HG03439 (cell line): ENCODE results near the gene OVAAL.

Source experiments
- ATAC-seq: cut with Tn5 transposase; IDR thresholded peaks from one replicate; pipeline ENCODE4 v1.9.1; 2021; ENCODE audit warnings: mild to moderate bottlenecking, moderate library complexity; ENCODE audit not compliant: unreplicated experiment

Gene OVAAL

GRCh38 chr1:180558664-180559063 is at the start of gene OVAAL:
Gene OVAAL, plus strand, starts transcription at chr1:180558964.
- no peak for ATAC-seq

DNA sequence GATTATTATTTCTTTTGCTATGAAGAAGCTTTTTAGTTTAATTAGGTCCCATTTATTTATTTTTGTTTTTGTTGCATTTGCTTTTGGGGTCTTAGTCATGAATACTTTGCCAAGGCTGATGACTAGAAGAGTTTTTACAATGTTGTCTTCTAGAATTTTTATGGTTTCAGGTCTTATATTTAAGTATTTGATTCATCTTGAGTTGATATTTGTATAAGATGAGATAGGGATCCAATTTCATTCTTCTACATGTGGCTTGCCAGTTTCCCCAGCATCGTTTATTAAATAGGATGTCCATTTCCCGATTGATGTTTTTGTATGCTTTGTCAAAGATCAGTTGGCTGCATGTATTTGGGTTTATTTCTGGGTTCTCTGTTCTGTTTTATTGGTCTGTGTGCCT is 47.9 kb upstream of the OVAAL start:
- no peak for ATAC-seq

DNA sequence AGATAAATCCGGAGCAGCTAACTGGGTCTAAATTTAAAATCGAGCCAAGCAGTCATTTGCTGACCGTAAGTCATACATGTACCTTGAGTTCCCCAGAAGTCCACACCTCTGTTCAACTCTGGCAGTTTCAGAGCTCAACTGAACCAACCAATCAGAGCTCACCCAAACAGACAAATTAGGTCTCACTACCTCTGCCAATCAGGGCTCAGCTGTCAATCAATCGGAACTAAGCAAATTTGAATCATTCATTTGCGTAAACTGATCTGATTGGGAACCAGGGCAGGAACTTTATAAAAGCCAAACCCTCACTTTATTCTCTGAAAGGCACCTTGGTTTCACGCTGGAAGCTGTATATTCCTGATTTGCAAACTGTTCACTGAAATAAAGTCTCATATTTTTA is 45.2 kb upstream of the OVAAL start:
- no peak for ATAC-seq

DNA sequence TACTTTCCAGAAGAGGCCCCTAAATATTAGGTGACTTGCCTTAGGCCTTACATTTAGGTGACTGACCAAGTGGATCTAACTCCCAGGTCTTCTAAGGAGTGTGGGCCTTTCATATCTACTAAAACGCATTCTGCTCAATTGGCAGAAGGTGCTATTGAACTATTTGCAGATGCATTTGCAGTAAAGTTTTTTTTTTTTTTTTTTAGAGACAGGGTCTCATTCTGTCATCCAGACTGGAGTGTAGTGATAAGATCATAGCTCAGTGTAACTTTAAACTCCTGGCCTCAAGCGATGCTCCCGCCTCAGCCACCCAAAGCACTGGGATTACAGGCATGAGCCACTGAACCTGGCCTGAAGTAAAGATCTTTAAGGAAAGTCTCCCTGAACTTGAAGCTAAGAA is 43.4 kb upstream of the OVAAL start:
- no peak for ATAC-seq

DNA sequence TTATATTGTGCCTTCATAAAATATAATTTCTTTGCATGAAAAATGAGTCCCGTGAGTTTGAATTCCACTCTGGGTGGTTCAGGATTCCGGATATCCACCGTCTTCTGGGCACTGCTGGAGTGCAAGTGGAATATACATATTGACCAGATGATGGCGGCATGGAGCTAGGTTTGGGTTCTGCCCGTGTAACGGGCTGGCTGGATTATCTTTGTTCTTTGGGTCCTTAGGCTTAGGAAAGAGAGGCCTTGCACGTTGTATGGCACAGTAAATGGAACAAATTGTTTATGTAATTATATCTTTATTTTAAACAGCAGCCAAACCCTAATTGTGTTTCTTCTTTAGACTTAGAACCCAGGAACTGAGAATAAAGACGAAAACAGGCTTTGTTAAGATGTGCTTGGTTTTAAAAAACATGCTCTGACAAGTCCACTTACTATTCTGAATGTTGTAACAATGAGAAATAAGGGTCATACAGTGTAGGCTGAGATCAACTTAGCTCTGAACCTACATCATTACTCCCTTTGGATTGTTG is 42.8 kb upstream of the OVAAL start:
- ATAC-seq = peak; percentile 99

- no peak for ATAC-seq
Observed at GRCh38 chr1:180519846-180520245, 38.9 kb upstream of the OVAAL start.

DNA sequence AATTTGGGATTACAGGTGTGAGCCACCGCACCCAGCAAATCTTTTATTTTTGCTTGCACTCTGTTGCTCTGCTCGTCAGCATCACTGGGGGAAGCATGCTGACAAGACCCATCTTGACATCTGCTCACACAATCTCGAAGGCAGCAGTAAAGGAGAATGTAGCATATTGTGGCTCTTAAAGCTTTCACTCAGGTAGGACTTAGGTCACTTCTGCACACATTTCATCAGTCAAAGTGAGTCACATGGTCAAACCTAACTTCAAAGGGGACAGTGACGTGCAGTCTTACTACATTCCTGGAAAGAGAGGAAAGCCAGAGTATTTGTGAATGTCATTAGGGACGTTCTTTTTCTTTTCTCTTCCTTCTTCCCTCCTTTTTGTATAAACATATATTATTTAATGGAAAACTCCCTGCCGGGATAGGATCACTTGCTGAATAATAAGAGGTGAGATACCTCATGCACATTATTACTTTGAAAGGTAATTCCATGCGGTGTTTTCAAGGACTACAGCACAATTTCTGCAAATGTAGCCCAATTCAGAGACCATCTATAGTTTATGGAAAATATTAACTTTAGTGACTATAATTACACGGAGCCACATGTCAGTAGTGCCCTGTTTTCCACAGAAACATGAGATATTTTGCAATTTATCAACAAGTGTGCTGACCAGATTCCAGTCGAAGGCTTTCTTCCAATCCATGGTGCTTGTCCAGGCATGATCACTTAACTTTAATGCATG is 37.1 kb upstream of the OVAAL start:
- ATAC-seq = no peak

DNA sequence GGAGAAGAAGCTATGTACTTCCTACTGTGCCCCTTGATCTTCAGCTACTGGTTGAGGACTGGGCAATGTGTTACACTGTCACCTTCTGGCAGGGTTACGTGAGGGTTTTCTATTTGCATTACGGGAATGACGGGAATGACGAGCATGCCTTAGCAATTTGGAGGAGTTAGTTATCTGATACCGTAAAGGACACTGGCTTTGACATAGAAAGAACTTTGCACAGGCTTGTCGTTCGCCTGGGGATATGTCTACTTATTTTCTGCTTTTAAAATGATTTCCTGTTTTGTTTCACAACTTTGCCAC is 36.6 kb upstream of the OVAAL start:
- no peak for ATAC-seq

DNA sequence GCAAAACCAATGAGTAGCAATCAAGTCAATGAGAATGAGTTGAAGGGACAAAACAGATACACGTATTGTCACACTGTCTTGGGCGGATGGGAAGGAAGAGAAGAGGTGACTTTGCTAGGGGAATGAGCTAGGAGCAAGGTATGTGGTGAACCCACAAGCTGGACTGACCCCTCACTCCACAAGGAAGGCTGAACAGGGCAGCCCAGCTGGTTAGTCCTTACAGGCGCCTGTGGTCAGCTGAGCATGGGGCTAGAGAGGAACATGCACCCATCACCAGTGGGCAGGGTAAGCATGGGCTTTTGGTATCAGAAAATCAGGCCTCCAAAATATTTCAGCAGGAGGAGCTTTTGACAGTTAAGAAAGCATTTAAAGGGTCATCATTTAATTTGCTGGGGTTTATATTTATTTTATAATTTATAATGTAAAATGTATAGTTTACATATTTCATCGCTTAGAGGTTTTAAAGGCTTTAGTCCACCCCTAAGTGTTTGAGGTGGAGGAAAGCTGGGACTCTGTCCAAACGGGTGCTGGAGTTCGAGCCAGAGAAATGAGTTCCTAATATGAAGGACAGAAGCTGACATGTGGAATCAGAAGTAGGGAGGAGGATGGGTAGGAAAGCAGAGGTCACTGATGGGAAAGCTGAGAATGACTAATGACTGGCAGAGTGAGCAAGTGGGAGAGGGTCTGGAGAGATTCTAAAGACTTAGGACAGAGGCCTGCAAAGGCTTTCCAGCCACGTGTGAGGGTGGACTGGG is 34.4 kb upstream of the OVAAL start:
- ATAC-seq = no peak

GRCh38 chr1:180524915-180525714 is 33.6 kb upstream of the OVAAL start:
- ATAC-seq = no peak

DNA sequence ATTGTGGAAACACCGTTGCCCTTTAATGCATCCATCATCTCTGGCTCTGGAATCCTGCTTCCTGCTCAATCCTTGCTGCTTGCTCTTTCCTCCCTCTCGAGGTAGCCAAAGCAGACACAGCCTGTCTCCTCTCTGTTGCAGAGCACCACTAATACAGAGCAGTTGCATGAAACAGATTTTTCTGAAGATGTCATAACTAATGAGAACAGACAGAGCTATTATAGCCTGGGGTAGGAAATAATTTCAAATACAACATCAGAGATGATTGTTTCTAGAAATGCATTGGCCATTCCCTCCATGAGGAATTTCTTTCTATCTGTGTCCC is 33.1 kb upstream of the OVAAL start:
- ATAC-seq = no peak

DNA sequence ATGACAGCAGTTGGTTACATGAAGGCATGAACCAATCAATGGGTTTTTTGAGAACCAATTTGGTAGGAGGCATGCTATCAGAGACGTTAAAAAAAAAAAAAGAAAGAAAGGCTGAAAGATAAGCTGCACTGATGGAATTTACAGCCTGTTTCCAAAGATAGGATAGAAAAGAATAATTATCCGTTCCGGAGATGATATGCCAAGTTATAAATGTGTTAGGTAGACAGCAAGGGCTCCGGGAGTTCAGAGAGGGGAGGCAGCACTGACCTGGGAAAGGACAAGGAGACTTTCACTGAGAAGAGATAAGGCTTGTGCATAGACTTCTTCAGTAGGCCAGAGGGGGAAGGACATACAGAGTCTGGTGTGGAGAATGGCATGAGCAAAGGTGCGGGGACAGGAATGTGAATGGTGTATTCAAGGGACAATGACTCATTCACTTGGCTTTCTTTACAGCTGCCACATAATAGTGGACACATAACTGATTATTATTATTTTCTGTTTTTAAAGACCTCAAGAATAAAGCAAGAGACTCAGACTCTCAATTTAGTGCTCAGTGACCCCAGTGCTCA is 31.6 kb upstream of the OVAAL start:
- ATAC-seq = no peak

DNA sequence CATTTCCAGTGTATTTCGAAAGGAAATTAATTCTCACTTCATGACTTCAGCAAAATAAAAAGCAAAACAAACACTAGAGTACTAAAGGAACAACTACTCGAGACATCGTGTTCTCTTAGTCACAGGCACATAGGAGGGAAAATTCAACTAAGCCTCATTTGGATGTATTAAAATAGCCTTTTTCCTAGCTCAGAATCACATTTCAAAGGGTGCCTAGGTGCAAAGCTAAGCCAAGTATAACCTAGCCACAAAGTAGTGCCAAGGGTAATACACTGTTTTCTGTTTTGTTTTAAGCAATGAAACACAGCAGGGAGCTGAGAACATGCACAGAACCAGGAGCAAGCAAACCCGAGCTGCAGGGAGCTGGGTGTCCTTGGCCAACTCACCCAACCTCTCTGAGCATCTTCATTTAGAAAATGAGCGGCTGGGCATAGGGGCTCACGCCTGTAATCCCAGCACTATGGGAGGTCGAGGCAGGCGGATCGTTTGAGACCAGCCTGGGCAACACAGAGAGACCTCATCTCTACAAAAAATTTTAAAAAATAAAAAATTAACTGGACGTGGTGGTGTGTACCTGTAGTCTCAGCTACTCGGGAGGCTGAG is 29.8 kb upstream of the OVAAL start:
- no peak for ATAC-seq

DNA sequence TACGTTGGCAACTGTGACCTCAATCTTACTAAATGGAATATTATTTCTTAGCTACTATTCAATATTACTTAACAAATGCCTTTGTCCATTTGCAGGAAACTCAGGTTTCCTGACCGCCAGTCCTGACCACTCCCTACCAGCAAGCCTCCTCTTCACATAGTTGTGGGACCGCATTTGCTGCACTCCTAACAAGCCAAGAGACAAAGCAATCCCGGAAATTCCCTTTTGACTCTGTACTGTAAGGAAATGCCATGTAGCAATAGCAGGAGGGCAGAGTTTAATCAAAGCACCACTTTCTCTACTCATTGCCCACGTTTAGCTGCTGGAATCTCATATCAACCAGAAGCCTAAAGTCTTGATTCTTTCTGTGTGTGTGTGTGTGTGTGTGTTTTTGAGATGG is 28.3 kb upstream of the OVAAL start:
- no peak for ATAC-seq

GRCh38 chr1:180532854-180533253 is 25.9 kb upstream of the OVAAL start:
- no peak for ATAC-seq

- no peak for ATAC-seq
Observed at GRCh38 chr1:180533266-180533987, 25.3 kb upstream of the OVAAL start.

DNA sequence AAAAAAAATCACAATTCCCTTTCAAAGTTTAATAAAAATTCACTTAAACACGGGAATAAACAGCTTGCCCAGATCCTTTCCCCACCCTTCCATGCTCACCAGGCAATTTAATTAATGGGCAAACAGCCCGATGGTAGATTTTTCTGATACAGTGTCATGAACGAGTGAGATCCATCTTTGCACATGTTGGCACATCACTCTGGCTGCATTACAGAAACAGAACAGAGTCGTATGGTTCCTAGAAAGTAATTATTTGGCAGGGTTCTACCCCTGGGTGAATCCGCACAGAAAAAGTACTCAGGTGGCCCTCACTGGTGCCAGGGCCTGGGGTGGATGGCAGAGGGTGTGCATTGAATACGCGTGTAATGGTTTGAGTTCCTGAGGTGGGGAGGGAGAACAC is 24.6 kb upstream of the OVAAL start:
- ATAC-seq = no peak

DNA sequence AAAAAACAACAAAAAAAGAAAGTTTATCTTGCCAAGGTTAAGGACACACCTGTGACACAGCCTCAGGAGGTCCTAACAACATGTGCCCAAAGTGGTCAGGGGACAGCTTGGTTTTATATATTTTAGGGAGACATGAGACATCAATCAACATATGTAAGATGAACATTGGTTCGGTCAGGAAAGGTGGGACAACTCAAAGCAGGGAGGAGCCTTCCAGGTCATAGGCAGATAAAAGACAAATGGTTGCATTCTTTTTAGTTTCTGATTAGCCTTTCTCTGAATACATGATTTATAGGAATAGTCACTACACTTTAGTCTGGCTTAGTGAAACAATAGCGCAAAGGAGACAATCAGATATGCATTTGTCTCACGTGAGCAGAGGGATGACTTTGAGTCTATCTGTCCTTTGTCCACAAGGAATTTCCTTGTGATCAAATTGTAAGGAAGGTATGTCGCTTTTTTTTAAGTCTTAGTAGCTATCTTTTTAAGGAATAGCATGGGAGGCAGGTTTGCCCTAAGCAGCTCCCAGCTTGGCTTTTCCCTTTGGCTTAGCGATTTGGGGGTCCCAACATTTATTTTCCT is 23.3 kb upstream of the OVAAL start:
- ATAC-seq = no peak

DNA sequence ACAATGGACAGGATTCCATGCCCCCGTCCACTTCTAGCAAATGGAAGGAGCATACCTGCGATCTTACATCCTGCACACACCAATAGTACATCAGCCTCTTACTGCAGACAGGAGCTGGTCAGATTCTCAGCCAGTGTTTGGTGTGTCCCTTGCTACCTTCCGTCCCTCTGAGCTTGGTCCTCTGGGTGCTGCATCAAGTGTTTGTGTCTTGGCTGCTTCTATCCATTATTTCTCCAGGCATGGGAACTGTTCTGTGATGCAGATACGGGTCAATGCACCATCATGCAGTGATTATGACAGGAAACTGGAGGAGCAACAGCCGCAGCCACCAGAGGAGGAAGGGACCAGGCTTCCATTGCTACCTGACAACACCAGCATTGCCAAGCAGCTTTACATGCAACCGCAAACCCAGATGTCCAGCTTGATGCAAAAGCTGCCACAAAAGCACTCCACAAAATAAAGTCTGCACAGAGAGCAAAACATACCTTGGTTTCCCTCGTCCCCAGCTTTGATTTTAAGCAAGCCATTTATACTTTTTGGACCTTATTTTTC is 21.9 kb upstream of the OVAAL start:
- no peak for ATAC-seq

DNA sequence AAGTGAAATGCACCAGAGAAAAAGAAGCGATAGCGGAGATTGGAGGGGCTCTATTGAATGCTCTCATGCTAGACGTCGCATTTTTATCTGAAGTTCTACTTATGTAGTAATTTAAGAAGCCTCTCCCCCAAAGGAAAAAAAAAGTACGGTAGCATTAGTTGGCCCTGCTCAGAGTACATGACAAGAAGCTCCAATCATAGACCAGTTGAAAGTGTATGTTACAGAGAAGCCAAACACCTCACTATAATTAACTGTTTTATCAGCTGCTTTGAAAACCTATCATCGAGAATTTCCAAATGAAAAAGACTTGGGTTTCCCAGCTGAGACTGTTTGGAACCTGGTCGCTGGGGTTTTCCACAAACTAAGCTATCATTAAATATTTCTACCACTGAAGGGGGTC is 19.6 kb upstream of the OVAAL start:
- no peak for ATAC-seq
